Measurements from ENCODE around the gene CRIM1.

The CRIM1 gene

GRCh38 chr2:36366491-36367120 lies 11.0 kb downstream of the CRIM1 start:
- Histone ChIP-seq H3K36me3 (no peaks in the 10 kb centered on the region), H3K27me3 (ENCODE audit: insufficient read depth, low read depth, severe bottlenecking) (no peaks in the 10 kb centered on the region), H3K4me3 (ENCODE audit: low read depth, low read length) (no peak overlapping the region), H3K9me3 (ENCODE audit: severe bottlenecking) (no peaks in the 10 kb centered on the region), H3K27ac (no peak overlapping the region)
- DNase-seq, result no peak
- TF ChIP-seq CTCF (IDR thresholded peaks at IDR 0.05; ENCODE audit: low read depth, low read length), result no peak

GRCh38 chr2:36367486-36367885 lies 11.9 kb downstream of the CRIM1 start:
- H3K27ac ChIP-seq, result no peak overlapping the region

GRCh38 chr2:36367895-36368353 lies 12.3 kb downstream of the CRIM1 start:
- H3K4me3 ChIP-seq (ENCODE audit: low read depth, low read length), result no peak overlapping the region
- H3K9me3 ChIP-seq (ENCODE audit: severe bottlenecking), result no peaks in the 10 kb centered on the region
- H3K27ac ChIP-seq, result no peak overlapping the region
- TF ChIP-seq CTCF (IDR thresholded peaks at IDR 0.05; ENCODE audit: low read depth, low read length), result no peak
- H3K36me3 ChIP-seq, result no peaks in the 10 kb centered on the region
- no peak for DNase-seq
- no peaks in the 10 kb centered on the region for H3K27me3 ChIP-seq (ENCODE audit: insufficient read depth, low read depth, severe bottlenecking)

More at GRCh38 chr2:36367486-36367885, 11.9 kb downstream of the CRIM1 start:
- Histone ChIP-seq H3K9me3 (ENCODE audit: severe bottlenecking) (no peaks in the 10 kb centered on the region), H3K36me3 (no peaks in the 10 kb centered on the region), H3K4me3 (ENCODE audit: low read depth, low read length) (no peak overlapping the region), H3K27me3 (ENCODE audit: insufficient read depth, low read depth, severe bottlenecking) (no peaks in the 10 kb centered on the region)
- DNase-seq, result no peak
- no peak for TF ChIP-seq CTCF (IDR thresholded peaks at IDR 0.05; ENCODE audit: low read depth, low read length)

- H3K27ac ChIP-seq, result no peak overlapping the region
These were observed 12.9 kb downstream of the CRIM1 start for GRCh38 chr2:36368438-36368837.

GRCh38 chr2:36369163-36369562 lies 13.6 kb downstream of the CRIM1 start:
- no peak overlapping the region for H3K4me3 ChIP-seq (ENCODE audit: low read depth, low read length)
- no peaks in the 10 kb centered on the region for H3K36me3 ChIP-seq
- TF ChIP-seq CTCF (IDR thresholded peaks at IDR 0.05; ENCODE audit: low read depth, low read length), result no peak
- H3K9me3 ChIP-seq (ENCODE audit: severe bottlenecking), result no peaks in the 10 kb centered on the region
- H3K27ac ChIP-seq, result no peak overlapping the region
- no peak for DNase-seq
- H3K27me3 ChIP-seq (ENCODE audit: insufficient read depth, low read depth, severe bottlenecking), result no peaks in the 10 kb centered on the region

More at GRCh38 chr2:36368438-36368837, 12.9 kb downstream of the CRIM1 start:
- TF ChIP-seq CTCF (IDR thresholded peaks at IDR 0.05; ENCODE audit: low read depth, low read length), result no peak
- DNase-seq, result no peak
- no peaks in the 10 kb centered on the region for H3K27me3 ChIP-seq (ENCODE audit: insufficient read depth, low read depth, severe bottlenecking)
- H3K9me3 ChIP-seq (ENCODE audit: severe bottlenecking), result no peaks in the 10 kb centered on the region
- H3K36me3 ChIP-seq, result no peaks in the 10 kb centered on the region
- no peak overlapping the region for H3K4me3 ChIP-seq (ENCODE audit: low read depth, low read length)

GRCh38 chr2:36369716-36370115 lies 14.1 kb downstream of the CRIM1 start:
- Histone ChIP-seq H3K27me3 (ENCODE audit: insufficient read depth, low read depth, severe bottlenecking) (no peaks in the 10 kb centered on the region), H3K9me3 (ENCODE audit: severe bottlenecking) (no peaks in the 10 kb centered on the region), H3K27ac (no peak overlapping the region), H3K4me3 (ENCODE audit: low read depth, low read length) (no peak overlapping the region), H3K36me3 (no peaks in the 10 kb centered on the region)
- DNase-seq, result no peak
- TF ChIP-seq CTCF (IDR thresholded peaks at IDR 0.05; ENCODE audit: low read depth, low read length), result no peak
